ENCODE data around the gene IGSF21. TPM values are rescaled to one million over a fixed set of nuclear protein-coding genes. Genes with fewer than 3 reads are reported as not detected.

Gene IGSF21
- total RNA-seq, 3 donors from 2014 or later (not counting 1 experiment from before 2014, with no cell fraction given) = not detected

GRCh38 chr1:18294437-18295176, 187.0 kb downstream of the IGSF21 start:
- Mint-ChIP-seq H3K9me3 (no peaks in the 10 kb centered on the region), H3K36me3 (no peaks in the 10 kb centered on the region), H3K4me1 (no peaks in the 10 kb centered on the region), H3K4me3 (no peak overlapping the region), H3K27me3 (ENCODE audit: low read depth in 2 of 2) (peaks cover 24 to 33% of the 10 kb centered on the region in 2 donors), H3K27ac (no peak overlapping the region)
- intact Hi-C loops (cut with micrococcal nuclease) = no loop called here
- H3K36me3 ChIP-seq (ENCODE audit: control insufficient read depth, insufficient read depth, low read length) = no peaks in the 10 kb centered on the region
- no peaks in the 10 kb centered on the region for H3K4me1 ChIP-seq (ENCODE audit: control insufficient read depth, insufficient read depth, low read length)
- DNase-seq = no peak
- H3K4me3 ChIP-seq (ENCODE audit: low read length) = no peak overlapping the region
- H3K27ac ChIP-seq (ENCODE audit: low read length) = no peak overlapping the region
- TF ChIP-seq CTCF (IDR thresholded peaks at IDR 0.05) = no peak
- ATAC-seq = no peak
- no peaks in the 10 kb centered on the region for H3K9me3 ChIP-seq (ENCODE audit: control insufficient read depth, insufficient read depth, low read length)
- 27% methylated on average over 15 of the region's 16 CpGs for WGBS (ENCODE audit: insufficient coverage)
- peaks cover 3% of the 10 kb centered on the region for H3K27me3 ChIP-seq (ENCODE audit: control insufficient read depth, insufficient read depth, low read length)

DNA sequence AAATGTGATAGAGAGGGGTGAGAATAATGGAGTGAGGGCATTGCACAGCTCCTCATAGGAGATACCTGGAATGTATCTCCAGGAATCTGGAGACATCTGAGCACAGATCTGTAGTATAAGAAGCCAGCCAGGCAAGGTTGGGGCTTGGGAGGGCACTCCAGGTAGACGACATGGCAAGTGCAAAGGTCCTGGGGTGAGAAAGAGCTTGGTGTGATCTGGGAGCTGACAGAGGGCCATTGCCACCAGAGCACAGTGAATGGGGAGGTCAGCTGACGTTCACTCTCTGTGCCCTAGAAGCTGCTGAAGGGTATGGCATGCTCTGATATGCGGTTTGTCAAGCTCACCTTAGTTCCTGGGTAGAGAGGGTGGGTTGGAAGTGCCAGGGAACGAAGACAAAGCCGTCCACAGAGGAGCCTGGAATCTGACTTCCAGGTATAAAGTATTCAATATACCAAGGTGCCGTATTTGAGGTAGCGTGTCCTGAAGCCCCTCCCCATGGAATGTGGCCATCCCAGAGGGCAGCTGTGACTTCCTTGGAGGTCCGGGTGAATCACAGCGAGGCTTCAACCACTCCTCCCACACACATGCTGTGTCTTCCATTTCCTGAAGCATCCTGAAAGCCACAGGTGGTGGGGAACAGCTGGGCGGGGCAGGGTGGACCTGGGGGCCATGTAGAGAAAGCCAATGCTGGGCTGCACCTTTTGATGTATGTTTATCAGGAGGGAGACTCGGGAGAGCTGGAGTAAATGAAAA, 190.5 kb downstream of the IGSF21 start:
- intact Hi-C loops (cut with micrococcal nuclease) = no loop called here
- peaks cover 3% of the 10 kb centered on the region for H3K27me3 ChIP-seq (ENCODE audit: control insufficient read depth, insufficient read depth, low read length)
- H3K4me1 Mint-ChIP-seq = no peaks in the 10 kb centered on the region
- DNase-seq = no peak
- ATAC-seq = no peak
- 34% methylated on average over 11 of the region's 11 CpGs for WGBS (ENCODE audit: insufficient coverage)
- TF ChIP-seq CTCF (IDR thresholded peaks at IDR 0.05) = no peak
- H3K36me3 ChIP-seq (ENCODE audit: control insufficient read depth, insufficient read depth, low read length) = no peaks in the 10 kb centered on the region
- H3K4me1 ChIP-seq (ENCODE audit: control insufficient read depth, insufficient read depth, low read length) = no peaks in the 10 kb centered on the region
- H3K27me3 Mint-ChIP-seq (ENCODE audit: low read depth in 2 of 2) = peaks cover 17 to 29% of the 10 kb centered on the region in 2 donors
- no peak overlapping the region for H3K27ac Mint-ChIP-seq
- H3K27ac ChIP-seq (ENCODE audit: low read length) = no peak overlapping the region
- H3K36me3 Mint-ChIP-seq = no peaks in the 10 kb centered on the region
- H3K4me3 Mint-ChIP-seq = no peak overlapping the region
- H3K9me3 Mint-ChIP-seq = no peaks in the 10 kb centered on the region
- no peaks in the 10 kb centered on the region for H3K9me3 ChIP-seq (ENCODE audit: control insufficient read depth, insufficient read depth, low read length)
- H3K4me3 ChIP-seq (ENCODE audit: low read length) = no peak overlapping the region

GRCh38 chr1:18299441-18300338, 192.1 kb downstream of the IGSF21 start:
- Histone ChIP-seq H3K4me1 (ENCODE audit: control insufficient read depth, insufficient read depth, low read length) (no peaks in the 10 kb centered on the region), H3K9me3 (ENCODE audit: control insufficient read depth, insufficient read depth, low read length) (no peaks in the 10 kb centered on the region), H3K27me3 (ENCODE audit: control insufficient read depth, insufficient read depth, low read length) (peaks cover 3% of the 10 kb centered on the region), H3K36me3 (ENCODE audit: control insufficient read depth, insufficient read depth, low read length) (no peaks in the 10 kb centered on the region), H3K4me3 (ENCODE audit: low read length) (no peak overlapping the region), H3K27ac (ENCODE audit: low read length) (no peak overlapping the region)
- H3K36me3 Mint-ChIP-seq = no peaks in the 10 kb centered on the region
- ATAC-seq (peak in 1 of 3 donors; percentile 57), DNase-seq (peak in 1 of 2 donors; percentile 32)
- no peak overlapping the region for H3K27ac Mint-ChIP-seq
- no peaks in the 10 kb centered on the region for H3K9me3 Mint-ChIP-seq
- no peak overlapping the region for H3K4me3 Mint-ChIP-seq
- H3K27me3 Mint-ChIP-seq (ENCODE audit: low read depth in 2 of 2) = peaks cover 8 to 22% of the 10 kb centered on the region in 2 donors
- no peaks in the 10 kb centered on the region for H3K4me1 Mint-ChIP-seq
- 57% methylated on average over 4 of the region's 7 CpGs for WGBS (ENCODE audit: insufficient coverage)
- intact Hi-C loops (cut with micrococcal nuclease) = no loop called here
- TF ChIP-seq CTCF (IDR thresholded peaks at IDR 0.05) = peak; percentile 66
